H1 (cell line): ENCODE data around the gene GPATCH4. TPM values are rescaled to one million over a fixed set of nuclear protein-coding genes. Genes with fewer than 3 reads are reported as not detected.

ENCODE experiments used
- CTCF ChIA-PET: fragments of 300-600 bp; sonication (Branson Sonifier 250); formaldehyde crosslinking; loops from one replicate; lab custom pipeline; 2021; ENCODE audit not compliant: partially characterized antibody; lab: Charles Lee
- POLR2A ChIA-PET: fragments of 300-600 bp; sonication (Branson Sonifier 250); formaldehyde crosslinking; loops from one replicate; lab custom pipeline; 2021; ENCODE audit warnings: inconsistent platforms; ENCODE audit not compliant: partially characterized antibody; lab: Charles Lee
- DNase-seq, 2 experiments: peaks; one replicate each; pipeline versions ENCODE4 v3.0.0 to v3.0.0-alpha.2; 2010 to 2022; ENCODE audit warnings: low spot score in 2 of 2, low read depth in 1 of 2, mixed read lengths in 1 of 2
- FAIRE-seq: peaks from 2 replicates; lab custom pipeline; 2011; peaks lifted over from hg19 to GRCh38; lab: Jason Lieb, UNC
- H2AFZ ChIP-seq: 2 replicates; pipeline ENCODE4 v1.8.1; 2012; ENCODE audit warnings: low read length, inconsistent platforms
- H2AK5ac ChIP-seq: 2 replicates; pipeline ENCODE4 v1.6.1; 2013; ENCODE audit warnings: low read depth, low read length
- H2BK120ac ChIP-seq: replicated peaks from 2 replicates; pipeline ENCODE3; 2013; ENCODE audit warnings: low read depth, low read length, inconsistent platforms
- H2BK12ac ChIP-seq: 2 replicates; pipeline ENCODE4 v1.6.1; 2013; ENCODE audit warnings: low read depth, low read length
- H2BK15ac ChIP-seq: 2 replicates; pipeline ENCODE4 v1.6.1; 2013; ENCODE audit warnings: low read length
- H2BK20ac ChIP-seq: 2 replicates; pipeline ENCODE4 v1.6.1; 2013; ENCODE audit warnings: low read length
- H2BK5ac ChIP-seq: 2 replicates; pipeline ENCODE4 v1.6.1; 2013; ENCODE audit warnings: low read depth, low read length
- H3K14ac ChIP-seq: 2 replicates; pipeline ENCODE4 v1.6.1; 2013; ENCODE audit warnings: inconsistent platforms; ENCODE audit not compliant: insufficient read length
- H3K18ac ChIP-seq: 2 replicates; pipeline ENCODE4 v1.6.1; 2013; ENCODE audit warnings: low read length; ENCODE audit errors: extremely low read depth
- H3K23ac ChIP-seq: 2 replicates; pipeline ENCODE4 v1.6.1; 2013; ENCODE audit warnings: inconsistent platforms; ENCODE audit not compliant: insufficient read length
- H3K23me2 ChIP-seq: 2 replicates; pipeline ENCODE4 v1.6.1; 2013; ENCODE audit warnings: low read depth, low read length
- H3K27ac ChIP-seq: 2 replicates; pipeline ENCODE4 v1.6.1; 2011; ENCODE audit warnings: low read depth, low read length, inconsistent platforms
- H3K27me3 ChIP-seq, 4 experiments: replicated peaks in 1 of 4; 1 replicate in 1 of 4; 2 replicates in 3 of 4; pipeline versions ENCODE4 v1.6.1 to v1.8.1; 2011 to 2013; ENCODE audit warnings: low read length in 3 of 4, mild to moderate bottlenecking in 3 of 4, inconsistent platforms in 2 of 4, mixed read lengths in 2 of 4, moderate library complexity in 1 of 4; ENCODE audit not compliant: control insufficient read depth in 3 of 4, insufficient read depth in 3 of 4; ENCODE audit errors: extremely low read depth in 1 of 4
- H3K36me3 ChIP-seq, 4 experiments: 2 replicates each; pipeline versions ENCODE4 v1.6.1 to v1.8.1; 2011 to 2013; ENCODE audit warnings: mild to moderate bottlenecking in 4 of 4, low read length in 3 of 4, moderate library complexity in 2 of 4, control low read depth in 1 of 4, inconsistent platforms in 1 of 4; ENCODE audit not compliant: insufficient read depth in 4 of 4, control insufficient read depth in 2 of 4
- H3K4ac ChIP-seq: replicated peaks from 2 replicates; pipeline ENCODE3; 2013; ENCODE audit warnings: low read length, low read depth, mixed read lengths, inconsistent platforms; ENCODE audit not compliant: insufficient read length
- H3K4me1 ChIP-seq, 4 experiments: replicated peaks in 1 of 4; 1 replicate in 1 of 4; 2 replicates in 3 of 4; pipeline versions ENCODE4 v1.6.1 to v1.8.1; 2011 to 2013; ENCODE audit warnings: low read length in 3 of 4, inconsistent platforms in 2 of 4, mixed read lengths in 1 of 4; ENCODE audit not compliant: insufficient read depth in 4 of 4, control insufficient read depth in 3 of 4
- H3K4me2 ChIP-seq, 2 experiments: 2 replicates each; pipeline versions ENCODE4 v1.6.1 to v1.8.1; 2011 to 2013; ENCODE audit warnings: low read depth in 2 of 2, low read length in 2 of 2, control low read depth in 1 of 2, inconsistent platforms in 1 of 2, mild to moderate bottlenecking in 1 of 2; ENCODE audit not compliant: insufficient read depth in 1 of 2
- H3K4me3 ChIP-seq, 4 experiments: fragments of 200-600, 300-600 bp in 1 of 4; sonication (generic), shearing (Covaris generic), sonication (Bioruptor Twin) in 1 of 4; 2 replicates each; pipeline versions ENCODE4 v1.5.1 to v1.8.1; 2011 to 2016; ENCODE audit warnings: low read length in 4 of 4, low read depth in 3 of 4, control low read depth in 2 of 4, inconsistent platforms in 2 of 4, mild to moderate bottlenecking in 2 of 4, mixed read lengths in 1 of 4, moderate library complexity in 1 of 4; ENCODE audit not compliant: insufficient read depth in 2 of 4; ENCODE audit errors: extremely low read depth in 1 of 4
- H3K56ac ChIP-seq: replicated peaks from 2 replicates; pipeline ENCODE3; 2013; ENCODE audit warnings: low read depth, mild to moderate bottlenecking, mixed read lengths, low read length, inconsistent platforms; ENCODE audit not compliant: insufficient read length
- H3K79me1 ChIP-seq: 2 replicates; pipeline ENCODE4 v1.6.1; 2013; ENCODE audit warnings: low read depth, low read length, control low read depth
- H3K79me2 ChIP-seq, 2 experiments: 2 replicates each; pipeline versions ENCODE4 v1.6.1 to v1.8.1; 2012 to 2013; ENCODE audit warnings: low read length in 2 of 2, mild to moderate bottlenecking in 2 of 2, inconsistent platforms in 1 of 2; ENCODE audit not compliant: insufficient read depth in 2 of 2, control insufficient read depth in 1 of 2
- H3K9ac ChIP-seq, 4 experiments: replicated peaks in 1 of 4; 1 replicate in 1 of 4; 2 replicates in 3 of 4; pipeline versions ENCODE4 v1.6.1 to v1.8.1; 2011 to 2013; ENCODE audit warnings: low read depth in 3 of 4, low read length in 3 of 4, control low read depth in 2 of 4, mild to moderate bottlenecking in 2 of 4, moderate library complexity in 2 of 4, inconsistent platforms in 1 of 4; ENCODE audit errors: extremely low read depth in 1 of 4
- H3K9me3 ChIP-seq, 2 experiments: 2 replicates each; pipeline versions ENCODE4 v1.6.1 to v1.8.1; 2012 to 2013; ENCODE audit warnings: mild to moderate bottlenecking in 2 of 2, moderate library complexity in 2 of 2, control low read depth in 1 of 2, inconsistent platforms in 1 of 2, low read depth in 1 of 2, low read length in 1 of 2, mixed read lengths in 1 of 2; ENCODE audit not compliant: insufficient read depth in 2 of 2
- H4K20me1 ChIP-seq, 2 experiments: replicated peaks in 1 of 2; 2 replicates each; pipeline versions ENCODE3 to v1.8.1; 2011 to 2013; ENCODE audit warnings: inconsistent platforms in 2 of 2, low read length in 2 of 2, mild to moderate bottlenecking in 1 of 2; ENCODE audit not compliant: insufficient read depth in 2 of 2, control insufficient read depth in 1 of 2
- H4K5ac ChIP-seq: 2 replicates; pipeline ENCODE4 v1.6.1; 2013; ENCODE audit warnings: low read length, low read depth, mixed read lengths, inconsistent platforms; ENCODE audit not compliant: insufficient read length
- H4K8ac ChIP-seq: 2 replicates; pipeline ENCODE4 v1.8.0; 2013; ENCODE audit warnings: mild to moderate bottlenecking, moderate library complexity, low read length, inconsistent platforms; ENCODE audit not compliant: insufficient read depth; ENCODE audit errors: extremely low read depth
- H4K91ac ChIP-seq: replicated peaks from 2 replicates; pipeline ENCODE3; 2013; ENCODE audit warnings: low read length, mixed read lengths, inconsistent platforms; ENCODE audit not compliant: insufficient read length
- KDM1A ChIP-seq: fragments of 200-600, 300-600 bp; sonication (generic); IDR thresholded peaks from 2 replicates; pipeline ENCODE4 v1.7.1; 2016; ENCODE audit warnings: mild to moderate bottlenecking, low read length, borderline replicate concordance
- PHF8 ChIP-seq: fragments of 200-600 bp; sonication (generic); conservative IDR thresholded peaks from 2 replicates; pipeline ENCODE4 v1.7.1; 2012; ENCODE audit warnings: low read depth, mild to moderate bottlenecking, inconsistent platforms, low read length, moderate library complexity
- SUZ12 ChIP-seq: fragments of 200-600 bp; sonication (generic); IDR thresholded peaks from 2 replicates; pipeline ENCODE4 v1.6.1; 2012; ENCODE audit warnings: mild to moderate bottlenecking, inconsistent platforms, low read length, moderate library complexity, mixed read lengths
- TBP ChIP-seq: IDR thresholded peaks from 2 replicates; pipeline ENCODE4 v1.6.1; 2011; ENCODE audit warnings: low read depth, low read length, improper control_type of control experiment
- TEAD4 ChIP-seq: IDR thresholded peaks from 2 replicates; pipeline ENCODE4 v1.6.1; 2012; ENCODE audit warnings: low read depth, low read length, inconsistent platforms, mixed read lengths
- WGBS, 2 experiments: shearing (Covaris generic) in 1 of 2; methylation state at CpG; one replicate each; pipeline versions ENCODE4 v1.1.6 to v1.1.7; 2013 to 2015; ENCODE audit warnings: low lambda C conversion rate in 2 of 2, mixed read lengths in 2 of 2, inconsistent platforms in 1 of 2, low coverage in 1 of 2, missing lambda C conversion rate in 1 of 2; ENCODE audit not compliant: insufficient replicate concordance in 2 of 2, insufficient coverage in 1 of 2, insufficient read length in 1 of 2; ENCODE audit errors: extremely low coverage in 1 of 2, missing lambda C conversion rate in 1 of 2; 5-methylcytosine and 5-hydroxymethylcytosine counted together
- polyA plus RNA-seq, 7 experiments: library from polyadenylated mRNA; depleted of rRNA in 3 of 7; stranded (reverse) in 5 of 7; unstranded in 2 of 7; fragments of >200 nt in 5 of 7; fragments of 200-250 nt in 2 of 7; gene quantifications; 1 replicate in 5 of 7; 2 replicates in 1 of 7; 4 replicates in 1 of 7; pipeline versions ENCODE4 v1.2.1 to v1.2.3, GENCODE V29; 2011 to 2013; ENCODE audit warnings: missing spikeins in 2 of 7, mixed read lengths in 2 of 7
- total RNA-seq: library from RNA; stranded (reverse); fragmentation: NEBNext Ultra II Directional; extraction: Animal tissue kit (Norgen Biotek cat#: 25700); gene quantifications from 2 replicates; pipeline ENCODE4 v1.2.1, GENCODE V29; 2021

Gene GPATCH4
- total and polyA plus RNA-seq, 2 of the 8 experiments (the other 6 are each of a cell fraction or from before 2014, with no cell fraction given): 20.5 to 47.9 TPM

DNA sequence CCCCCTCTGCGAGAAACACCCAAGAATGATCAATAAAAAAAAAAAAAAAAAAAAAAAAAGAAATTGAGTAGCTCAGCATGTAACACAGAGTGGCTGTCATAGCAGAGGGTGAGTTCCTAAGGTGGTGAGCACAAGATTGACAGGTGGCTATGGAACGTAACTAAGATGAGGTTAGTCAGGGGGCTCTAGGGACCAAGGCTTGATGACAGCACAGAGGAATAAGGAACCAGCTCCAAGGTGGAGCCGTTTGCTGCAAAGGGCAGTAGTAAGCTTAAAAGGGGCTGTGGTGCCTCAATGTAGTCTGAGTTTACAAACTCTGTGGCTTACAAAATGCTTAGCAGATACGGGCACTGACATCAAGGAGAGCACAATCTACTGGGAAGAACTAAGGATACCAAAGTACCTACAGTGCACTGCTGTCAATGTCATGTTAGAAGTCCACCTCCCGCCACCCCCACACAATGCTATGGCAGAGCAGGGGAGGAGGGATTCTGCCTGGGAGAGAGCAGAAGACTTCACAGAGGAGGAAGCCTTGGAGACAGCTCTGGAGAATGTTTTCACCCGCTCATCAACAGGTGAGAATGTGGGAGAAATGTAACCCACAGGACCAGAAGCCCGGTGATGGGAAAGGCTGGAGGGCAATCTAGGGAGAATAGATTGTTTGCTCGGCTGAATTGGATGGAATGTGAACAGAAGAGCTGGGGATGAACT is 42.0 kb downstream of the GPATCH4 start:
- no peak overlapping the region for H3K23ac ChIP-seq
- H3K4ac ChIP-seq: no peak overlapping the region
- H3K79me1 ChIP-seq: no peaks in the 10 kb centered on the region
- POLR2A ChIA-PET: interaction anchor here (1.0 to 1.2 kb wide), 2 partner anchors 14 to 17 kb away, joined by 4 read pairs; no protein-coding TSS in a partner anchor
- no peak overlapping the region for H4K91ac ChIP-seq
- no peaks in the 10 kb centered on the region for H3K79me2 ChIP-seq
- H4K8ac ChIP-seq: no peak overlapping the region
- no peak overlapping the region for H2BK15ac ChIP-seq
- H2BK20ac ChIP-seq: no peak overlapping the region
- peaks cover 0 to 3% of the 10 kb centered on the region in 2 experiments for H4K20me1 ChIP-seq
- no peak overlapping the region for H2AFZ ChIP-seq
- no peaks in the 10 kb centered on the region for H3K23me2 ChIP-seq
- H2AK5ac ChIP-seq: no peak overlapping the region
- CTCF ChIA-PET: interaction anchor here (0.9 to 1.0 kb wide), 2 partner anchors 14 to 26 kb away, joined by 3 read pairs; no protein-coding TSS in a partner anchor
- TF ChIP-seq SUZ12 (no peak), KDM1A (no peak), TEAD4 (no peak), PHF8 (no peak), TBP (no peak)
- TF ChIP-seq, all 59 proteins: peak for 0
- Histone ChIP-seq H3K9me3 (no peaks in the 10 kb centered on the region), H3K9ac (no peak overlapping the region), H2BK5ac (no peak overlapping the region), H4K5ac (no peak overlapping the region), H3K27ac (no peak overlapping the region), H2BK120ac (no peak overlapping the region), H3K14ac (no peak overlapping the region), H3K4me3 (no peak overlapping the region), H3K36me3 (peaks cover 11 to 28% (median 22%) of the 10 kb centered on the region in 4 experiments; a peak in 7 of 8 replicates), H3K27me3 (no peaks in the 10 kb centered on the region), H3K4me1 (no peaks in the 10 kb centered on the region), H3K18ac (no peak overlapping the region), H3K56ac (no peak overlapping the region), H2BK12ac (no peak overlapping the region), H3K4me2 (no peak overlapping the region)
- FAIRE-seq (no peak), DNase-seq (no peak)
- WGBS, 2 experiments: 76% methylated on average over 7 of the region's 8 CpGs; no CpG with 5 or more reads in 1 of the 2 experiments
